ENCODE measurements around the gene GRK6. TPM values are rescaled to one million over a fixed set of nuclear protein-coding genes. Genes with fewer than 3 reads are reported as not detected.
A peak's percentile ranks its signal among the peaks of the same experiment; 100 is the strongest.

Gene GRK6
- total RNA-seq, 1 experiment from 2014 or later = 75.2 TPM

GRCh38 chr5:177402271-177403043 lies 24.0 kb upstream of the GRK6 start:
- H3K27ac ChIP-seq (ENCODE audit: insufficient read length, low read depth, low read length) = no peak overlapping the region
- peaks cover 10 to 11% of the 10 kb centered on the region in 2 experiments for H3K4me1 Mint-ChIP-seq
- peaks cover 0 to 2% of the 10 kb centered on the region in 2 experiments; a peak in 2 of 5 replicates for H3K9me3 Mint-ChIP-seq
- H3K4ac ChIP-seq (ENCODE audit: low read depth, low read length) = no peak overlapping the region
- H3K27me3 Mint-ChIP-seq (ENCODE audit: low read depth) = peaks cover 77% of the 10 kb centered on the region
- no peak overlapping the region for H3K56ac ChIP-seq (ENCODE audit: insufficient read length, low read depth, low read length)
- peak overlapping the region; percentile 60 for H3K4me2 ChIP-seq (ENCODE audit: insufficient read depth, insufficient read length, low read length)
- no peaks in the 10 kb centered on the region for H3K36me3 Mint-ChIP-seq (ENCODE audit: insufficient read depth in 1 of 3, low read depth in 3 of 3)
- no CpG with 5 or more reads among the region's 49 CpGs for WGBS (ENCODE audit: extremely low coverage, insufficient read length, low lambda C conversion rate)
- peak overlapping the region; percentile 19 for H2AFZ ChIP-seq (ENCODE audit: low read length)
- H3K79me1 ChIP-seq (ENCODE audit: insufficient read depth, low read depth, low read length, poor library complexity, severe bottlenecking) = no peaks in the 10 kb centered on the region
- H3K4me3 Mint-ChIP-seq = peak overlapping the region; percentile 63 to 89
- H4K91ac ChIP-seq (ENCODE audit: insufficient read length, low read depth, low read length) = no peak overlapping the region
- H2AK5ac ChIP-seq (ENCODE audit: insufficient read length, low read length) = no peak overlapping the region
- H2BK15ac ChIP-seq (ENCODE audit: low read depth, low read length) = no peak overlapping the region
- no peak overlapping the region for H3K9ac ChIP-seq (ENCODE audit: extremely low read depth, insufficient read length, low read length)
- H4K8ac ChIP-seq (replicated peaks; ENCODE audit: insufficient read length, low read depth, low read length) = no peak overlapping the region
- H3K9me3 ChIP-seq (ENCODE audit: control insufficient read depth, low read depth, low read length) = no peaks in the 10 kb centered on the region
- H3K14ac ChIP-seq (ENCODE audit: insufficient read depth, low read length) = no peak overlapping the region
- peaks cover 12% of the 10 kb centered on the region; the same call in 1 of the 2 replicates for H3K27me3 ChIP-seq (ENCODE audit: insufficient read depth, low read length)
- H3K18ac ChIP-seq (ENCODE audit: insufficient read length, low read depth, low read length) = peak overlapping the region; percentile 21
- no peak overlapping the region for H2BK12ac ChIP-seq (ENCODE audit: insufficient read length, low read depth, low read length)
- H2BK20ac ChIP-seq (ENCODE audit: low read depth, low read length, poor library complexity, severe bottlenecking) = no peak overlapping the region
- H3K27ac Mint-ChIP-seq = no peak overlapping the region
- H2BK5ac ChIP-seq (ENCODE audit: insufficient read length, low read length) = no peak overlapping the region
- no peaks in the 10 kb centered on the region for H3K4me1 ChIP-seq (ENCODE audit: insufficient read depth, low read length)
- H4K5ac ChIP-seq (ENCODE audit: insufficient read length, low read depth, low read length) = no peak overlapping the region
- H3K23me2 ChIP-seq (ENCODE audit: insufficient read length, low read depth, low read length, poor library complexity, severe bottlenecking) = peaks cover 23% of the 10 kb centered on the region
- no peak overlapping the region for H3K23ac ChIP-seq (ENCODE audit: insufficient read length, low read depth, low read length)
- no peaks in the 10 kb centered on the region for H3K79me2 ChIP-seq (ENCODE audit: insufficient read depth, low read length)
- H3T11ph ChIP-seq (ENCODE audit: low read length) = no peak overlapping the region
- peak; percentile 92 for DNase-seq
- TF ChIP-seq CTCF (conservative IDR thresholded peaks at IDR 0.05) = peak; percentile 72
- H2BK120ac ChIP-seq (ENCODE audit: low read depth, low read length, poor library complexity, severe bottlenecking) = no peak overlapping the region
- H4K20me1 ChIP-seq (ENCODE audit: control insufficient read depth, insufficient read depth, insufficient read length) = no peaks in the 10 kb centered on the region
